OCI-LY3 (cell line): ENCODE results near the gene AKIRIN2.
A peak's percentile ranks its signal among the peaks of the same experiment; 100 is the strongest.
"Not testable (repeated sequence)": the region's sequence is repeated elsewhere in the genome, so short reads cannot be mapped to it uniquely, and the experiment has no call there.

ENCODE experiments used
- H2AFZ ChIP-seq: fragments of 200-600, 300-600 bp; shearing (Covaris generic); 2 replicates; pipeline ENCODE4 v1.6.0; 2014; ENCODE audit warnings: antibody characterized with exemption, low read depth, low read length
- H3K27ac ChIP-seq: fragments of 200-600, 300-600 bp; sonication (generic); 2 replicates; pipeline ENCODE4 v1.5.1; 2014; ENCODE audit warnings: mild to moderate bottlenecking, low read length, moderate library complexity, mixed read lengths
- H3K27me3 ChIP-seq: fragments of 200-600, 300-600 bp; sonication (generic); 2 replicates; pipeline ENCODE4 v1.6.1; 2014; ENCODE audit warnings: low read depth, low read length, mixed read lengths
- H3K36me3 ChIP-seq: fragments of 200-600, 300-600 bp; sonication (generic); replicated peaks from 2 replicates; pipeline ENCODE3; 2014; ENCODE audit warnings: low read depth, low read length, mixed read lengths
- H3K4me1 ChIP-seq: fragments of 300-600, 200-600 bp; sonication (generic); 2 replicates; pipeline ENCODE4 v1.6.1; 2014; ENCODE audit warnings: low read length, mixed read lengths
- H3K4me2 ChIP-seq: fragments of 200-600, 300-600 bp; sonication (generic); 2 replicates; pipeline ENCODE4 v1.6.1; 2014; ENCODE audit warnings: low read length, mixed read lengths
- H3K4me3 ChIP-seq: fragments of 300-600, 200-600 bp; sonication (generic); 2 replicates; pipeline ENCODE4 v1.5.1; 2014; ENCODE audit warnings: antibody characterized with exemption, mild to moderate bottlenecking, low read length, moderate library complexity
- H3K79me2 ChIP-seq: fragments of 300-600, 200-600 bp; shearing (Covaris generic); 2 replicates; pipeline ENCODE4 v1.6.1; 2014; ENCODE audit warnings: mild to moderate bottlenecking, low read length, mixed read lengths
- H3K9ac ChIP-seq: fragments of 300-600, 200-600 bp; shearing (Covaris generic); 2 replicates; pipeline ENCODE4 v1.6.0; 2014; ENCODE audit warnings: mild to moderate bottlenecking, low read length, moderate library complexity
- H3K9me3 ChIP-seq: fragments of 200-600, 300-600 bp; shearing (Covaris generic); 2 replicates; pipeline ENCODE4 v1.6.1; 2014; ENCODE audit warnings: low read length, mixed read lengths; ENCODE audit not compliant: insufficient read depth
- H4K20me1 ChIP-seq: fragments of 200-600, 300-600 bp; sonication (generic); 2 replicates; pipeline ENCODE4 v1.6.1; 2016; ENCODE audit warnings: low read length, mixed read lengths; ENCODE audit not compliant: insufficient read depth
- CTCF ChIP-seq: fragments of 200-600, 300-600 bp; sonication (generic); IDR thresholded peaks from 2 replicates; pipeline ENCODE4 v1.5.1; 2014; ENCODE audit warnings: antibody characterized with exemption, low read length, low read depth
- EZH2phosphoT487 ChIP-seq: fragments of 200-600 bp; shearing (Covaris generic); IDR thresholded peaks from 2 replicates; pipeline ENCODE4 v1.6.1; 2018; ENCODE audit warnings: antibody characterized with exemption, mixed run types, low read depth

AKIRIN2 gene

GRCh38 chr6:87690441-87690840 lies 11.6 kb downstream of the AKIRIN2 start:
- Histone ChIP-seq H2AFZ (no peak overlapping the region), H3K4me3 (no peak overlapping the region), H3K36me3 (no peaks in the 10 kb centered on the region), H3K79me2 (peaks cover 100% of the 10 kb centered on the region), H3K4me1 (peaks cover 29% of the 10 kb centered on the region), H3K27me3 (no peaks in the 10 kb centered on the region), H3K4me2 (no peak overlapping the region), H3K27ac (no peak overlapping the region), H4K20me1 (peaks cover 98% of the 10 kb centered on the region), H3K9ac (no peak overlapping the region), H3K9me3 (no peaks in the 10 kb centered on the region)
- TF ChIP-seq EZH2phosphoT487 (no peak), CTCF (no peak)

- not testable (repeated sequence) for H3K4me3 ChIP-seq, H3K9ac ChIP-seq, H3K27me3 ChIP-seq, H3K36me3 ChIP-seq, H3K9me3 ChIP-seq, H3K27ac ChIP-seq, H2AFZ ChIP-seq, H3K4me2 ChIP-seq
- H3K79me2 ChIP-seq = peaks cover 100% of the 10 kb centered on the region
- peaks cover 98% of the 10 kb centered on the region for H4K20me1 ChIP-seq
- peaks cover 38% of the 10 kb centered on the region for H3K4me1 ChIP-seq
These were observed 14.1 kb downstream of the AKIRIN2 start for GRCh38 chr6:87687893-87688292.

GRCh38 chr6:87687296-87687695 lies 14.7 kb downstream of the AKIRIN2 start:
- no peak overlapping the region for H3K4me3 ChIP-seq
- H4K20me1 ChIP-seq = peaks cover 98% of the 10 kb centered on the region
- H3K79me2 ChIP-seq = peaks cover 100% of the 10 kb centered on the region
- no peak overlapping the region for H3K9ac ChIP-seq
- H3K4me1 ChIP-seq = peaks cover 42% of the 10 kb centered on the region
- H3K27me3 ChIP-seq = no peaks in the 10 kb centered on the region
- TF ChIP-seq CTCF = no peak
- TF ChIP-seq EZH2phosphoT487 = no peak
- H3K4me2 ChIP-seq = no peak overlapping the region
- H2AFZ ChIP-seq = no peak overlapping the region
- no peak overlapping the region for H3K27ac ChIP-seq
- peaks cover 2% of the 10 kb centered on the region for H3K36me3 ChIP-seq
- H3K9me3 ChIP-seq = no peaks in the 10 kb centered on the region

- H3K9me3 ChIP-seq, H3K27ac ChIP-seq, H3K27me3 ChIP-seq, H3K36me3 ChIP-seq, H3K4me2 ChIP-seq, H3K9ac ChIP-seq, H2AFZ ChIP-seq, H3K4me3 ChIP-seq: not testable (repeated sequence)
- H3K79me2 ChIP-seq = peaks cover 100% of the 10 kb centered on the region
- peaks cover 38% of the 10 kb centered on the region for H3K4me1 ChIP-seq
- peaks cover 98% of the 10 kb centered on the region for H4K20me1 ChIP-seq
These were observed 15.3 kb downstream of the AKIRIN2 start for GRCh38 chr6:87686636-87687205.

GRCh38 chr6:87684895-87685654 lies 17.0 kb downstream of the AKIRIN2 start:
- Histone ChIP-seq H3K27ac (no peak overlapping the region), H3K4me1 (peaks cover 33% of the 10 kb centered on the region), H3K4me3 (no peak overlapping the region), H3K79me2 (peaks cover 100% of the 10 kb centered on the region), H2AFZ (no peak overlapping the region), H3K36me3 (peaks cover 11% of the 10 kb centered on the region), H3K4me2 (peak overlapping the region; percentile 26), H3K27me3 (no peaks in the 10 kb centered on the region), H3K9me3 (no peaks in the 10 kb centered on the region), H4K20me1 (peaks cover 87% of the 10 kb centered on the region), H3K9ac (no peak overlapping the region)
- no peak for TF ChIP-seq CTCF
- no peak for TF ChIP-seq EZH2phosphoT487
